Measurements from ENCODE around the gene SLC12A9.
A peak's percentile ranks its signal among the peaks of the same experiment; 100 is the strongest.

SLC12A9 gene

DNA sequence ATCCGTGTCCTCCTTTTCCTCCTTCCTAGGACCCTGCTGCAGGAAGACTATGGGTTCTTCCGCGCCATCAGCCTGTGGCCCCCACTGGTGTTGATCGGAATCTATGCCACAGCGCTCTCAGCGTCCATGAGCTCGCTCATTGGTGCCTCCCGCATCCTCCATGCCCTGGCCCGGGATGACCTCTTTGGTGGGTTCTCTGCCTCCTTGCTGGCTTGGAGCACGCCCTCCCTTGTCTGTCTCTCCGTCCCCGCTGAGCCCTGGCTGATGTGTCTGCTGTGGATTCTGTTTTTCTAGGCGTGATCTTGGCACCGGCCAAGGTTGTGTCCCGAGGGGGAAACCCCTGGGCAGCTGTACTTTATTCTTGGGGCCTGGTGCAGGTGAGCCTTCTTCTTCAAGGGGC, 7.3 kb downstream of the SLC12A9 start:
- H3K9me3 ChIP-seq: no peaks in the 10 kb centered on the region
- peak; percentile 44 for DNase-seq
- no peak overlapping the region for H3K4me3 ChIP-seq (ENCODE audit: low read depth, low read length)
- TF ChIP-seq, protein P1, sequence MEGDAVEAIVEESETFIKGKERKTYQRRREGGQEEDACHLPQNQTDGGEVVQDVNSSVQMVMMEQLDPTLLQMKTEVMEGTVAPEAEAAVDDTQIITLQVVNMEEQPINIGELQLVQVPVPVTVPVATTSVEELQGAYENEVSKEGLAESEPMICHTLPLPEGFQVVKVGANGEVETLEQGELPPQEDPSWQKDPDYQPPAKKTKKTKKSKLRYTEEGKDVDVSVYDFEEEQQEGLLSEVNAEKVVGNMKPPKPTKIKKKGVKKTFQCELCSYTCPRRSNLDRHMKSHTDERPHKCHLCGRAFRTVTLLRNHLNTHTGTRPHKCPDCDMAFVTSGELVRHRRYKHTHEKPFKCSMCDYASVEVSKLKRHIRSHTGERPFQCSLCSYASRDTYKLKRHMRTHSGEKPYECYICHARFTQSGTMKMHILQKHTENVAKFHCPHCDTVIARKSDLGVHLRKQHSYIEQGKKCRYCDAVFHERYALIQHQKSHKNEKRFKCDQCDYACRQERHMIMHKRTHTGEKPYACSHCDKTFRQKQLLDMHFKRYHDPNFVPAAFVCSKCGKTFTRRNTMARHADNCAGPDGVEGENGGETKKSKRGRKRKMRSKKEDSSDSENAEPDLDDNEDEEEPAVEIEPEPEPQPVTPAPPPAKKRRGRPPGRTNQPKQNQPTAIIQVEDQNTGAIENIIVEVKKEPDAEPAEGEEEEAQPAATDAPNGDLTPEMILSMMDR (IDR thresholded peaks at IDR 0.05; ENCODE audit: low read depth, low read length): no peak
- peaks cover 11% of the 10 kb centered on the region for H3K36me3 ChIP-seq
- peaks cover 11% of the 10 kb centered on the region for H3K4me1 ChIP-seq
- H3K27me3 ChIP-seq: no peaks in the 10 kb centered on the region

DNA sequence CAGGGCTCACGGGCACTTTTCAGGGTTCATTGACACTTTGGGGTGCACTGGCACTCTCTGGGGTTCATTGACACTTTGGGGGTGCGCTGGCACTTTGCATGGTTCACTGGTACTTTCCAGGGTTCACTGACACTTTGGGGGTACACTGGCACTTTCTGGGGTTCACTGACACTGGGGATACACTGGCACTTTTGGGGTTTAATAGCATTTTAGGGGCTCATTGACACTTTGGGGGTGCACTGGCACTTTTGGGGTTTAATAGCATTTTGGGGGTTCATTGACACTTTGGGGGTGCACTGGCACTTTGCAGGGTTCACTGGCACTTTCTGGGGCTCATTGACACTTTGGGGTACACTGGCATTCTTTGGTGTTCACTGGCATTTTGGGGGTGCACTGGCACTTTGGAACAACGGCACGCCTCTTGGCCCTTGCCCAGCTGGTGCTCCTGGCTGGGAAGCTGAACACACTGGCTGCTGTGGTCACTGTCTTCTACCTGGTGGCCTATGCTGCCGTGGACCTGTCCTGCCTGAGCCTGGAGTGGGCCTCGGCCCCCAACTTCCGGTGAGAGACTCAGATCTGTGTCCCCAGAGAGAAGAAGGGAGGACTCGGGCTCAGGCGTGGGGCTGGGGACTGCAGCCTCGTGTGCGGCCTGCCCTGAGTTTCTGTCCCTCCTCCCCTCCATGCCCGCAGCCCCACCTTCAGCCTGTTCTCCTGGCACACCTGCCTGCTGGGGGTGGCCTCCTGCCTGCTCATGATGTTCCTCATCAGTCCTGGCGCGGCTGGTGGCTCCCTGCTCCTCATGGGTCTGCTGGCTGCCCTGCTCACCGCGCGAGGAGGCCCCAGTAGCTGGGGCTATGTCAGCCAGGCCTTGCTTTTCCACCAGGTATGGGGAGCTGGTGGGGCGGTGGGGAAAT, 8.4 kb downstream of the SLC12A9 start:
- no peak for DNase-seq
- H3K36me3 ChIP-seq: peaks cover 11% of the 10 kb centered on the region
- peaks cover 15% of the 10 kb centered on the region for H3K4me1 ChIP-seq
- H3K4me3 ChIP-seq (ENCODE audit: low read depth, low read length): no peak overlapping the region
- TF ChIP-seq, protein P1 (IDR thresholded peaks at IDR 0.05; ENCODE audit: low read depth, low read length): no peak
- no peaks in the 10 kb centered on the region for H3K27me3 ChIP-seq
- no peaks in the 10 kb centered on the region for H3K9me3 ChIP-seq

DNA sequence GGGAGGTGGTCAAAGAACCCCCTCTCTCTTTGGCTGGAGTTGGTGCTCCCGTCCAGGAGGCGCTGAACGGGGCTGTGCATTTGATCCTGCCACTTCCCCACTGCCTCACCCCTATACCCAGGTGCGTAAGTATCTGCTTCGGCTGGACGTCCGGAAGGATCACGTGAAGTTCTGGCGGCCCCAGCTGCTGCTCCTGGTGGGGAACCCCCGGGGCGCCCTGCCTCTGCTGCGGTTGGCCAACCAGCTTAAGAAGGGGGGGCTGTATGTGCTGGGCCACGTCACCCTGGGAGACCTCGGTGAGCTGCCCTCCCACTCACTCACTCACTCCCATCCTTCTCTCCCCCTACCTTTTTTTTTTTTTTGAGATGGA, 9.1 kb downstream of the SLC12A9 start:
- H3K9me3 ChIP-seq: no peaks in the 10 kb centered on the region
- H3K36me3 ChIP-seq: peaks cover 11% of the 10 kb centered on the region
- H3K27me3 ChIP-seq: no peaks in the 10 kb centered on the region
- DNase-seq: no peak
- no peak overlapping the region for H3K4me3 ChIP-seq (ENCODE audit: low read depth, low read length)
- TF ChIP-seq, protein P1 (IDR thresholded peaks at IDR 0.05; ENCODE audit: low read depth, low read length): no peak
- peaks cover 15% of the 10 kb centered on the region for H3K4me1 ChIP-seq

GRCh38 chr7:100863406-100863950, 11.0 kb downstream of the SLC12A9 start:
- Histone ChIP-seq H3K4me1 (peaks cover 15% of the 10 kb centered on the region), H3K9me3 (no peaks in the 10 kb centered on the region), H3K36me3 (peaks cover 11% of the 10 kb centered on the region), H3K4me3 (ENCODE audit: low read depth, low read length) (no peak overlapping the region), H3K27me3 (no peaks in the 10 kb centered on the region)
- TF ChIP-seq, protein P1 (IDR thresholded peaks at IDR 0.05; ENCODE audit: low read depth, low read length): no peak
- no peak for DNase-seq

- Histone ChIP-seq H3K9me3 (no peaks in the 10 kb centered on the region), H3K4me3 (ENCODE audit: low read depth, low read length) (no peak overlapping the region), H3K27me3 (no peaks in the 10 kb centered on the region), H3K4me1 (peaks cover 15% of the 10 kb centered on the region), H3K36me3 (peaks cover 11% of the 10 kb centered on the region)
- TF ChIP-seq, protein P1 (IDR thresholded peaks at IDR 0.05; ENCODE audit: low read depth, low read length): no peak
- no peak for DNase-seq
Measured at GRCh38 chr7:100864263-100864845, 11.8 kb downstream of the SLC12A9 start.

All from BE2C (cell line).